HepG2 (cell line): ENCODE data around the gene EPN2. TPM values are rescaled to one million over a fixed set of nuclear protein-coding genes. Genes with fewer than 3 reads are reported as not detected.

Experiments
- ATRX ChIP-seq: sonication (generic); formaldehyde crosslinking; IDR thresholded peaks from 2 replicates; pipeline ENCODE4 v1.4.0; 2020; ENCODE audit warnings: missing genetic modification reagents, borderline replicate concordance
- CENPX ChIP-seq: sonication (generic); formaldehyde crosslinking; IDR thresholded peaks from 2 replicates; pipeline ENCODE4 v1.9.0; 2021; ENCODE audit warnings: mild to moderate bottlenecking, missing genetic modification reagents, moderate library complexity
- ELF4 ChIP-seq: sonication (generic); formaldehyde crosslinking; IDR thresholded peaks from 2 replicates; pipeline ENCODE4 v1.5.0; 2020; ENCODE audit warnings: missing genetic modification reagents, mild to moderate bottlenecking, moderate library complexity, borderline replicate concordance
- ETV5 ChIP-seq: IDR thresholded peaks from 2 replicates; pipeline ENCODE4 v1.6.1; 2018; ENCODE audit warnings: missing biosample characterization, missing genetic modification reagents, inconsistent platforms, borderline replicate concordance
- HDAC2 ChIP-seq: sonication (generic); formaldehyde crosslinking; IDR thresholded peaks from 2 replicates; pipeline ENCODE4 v1.4.0; 2020; ENCODE audit warnings: missing genetic modification reagents
- HNF1A ChIP-seq, 2 experiments: sonication (generic) in 1 of 2; formaldehyde crosslinking in 1 of 2; IDR thresholded peaks; 2 replicates each; pipeline versions ENCODE4 v1.4.0 to v1.6.1; 2016 to 2020; ENCODE audit warnings: borderline replicate concordance in 1 of 2, low read depth in 1 of 2, mild to moderate bottlenecking in 1 of 2, missing genetic modification reagents in 1 of 2
- IKZF1 ChIP-seq: fragments of 450-650 bp; IDR thresholded peaks from 2 replicates; pipeline ENCODE4 v1.7.1; 2016
- IKZF5 ChIP-seq: IDR thresholded peaks from 2 replicates; pipeline ENCODE4 v1.6.1; 2018; ENCODE audit warnings: missing genetic modification reagents, mild to moderate bottlenecking, missing compliant biosample characterization
- JUN ChIP-seq: sonication (generic); formaldehyde crosslinking; IDR thresholded peaks from 2 replicates; pipeline ENCODE4 v1.4.0; 2020; ENCODE audit warnings: mild to moderate bottlenecking, missing genetic modification reagents
- MEIS1 ChIP-seq: sonication (generic); formaldehyde crosslinking; IDR thresholded peaks from 2 replicates; pipeline ENCODE4 v1.9.0; 2021; ENCODE audit warnings: mild to moderate bottlenecking, missing genetic modification reagents, moderate library complexity, borderline replicate concordance
- PREB ChIP-seq: sonication (generic); formaldehyde crosslinking; IDR thresholded peaks from 2 replicates; pipeline ENCODE4 v1.4.0; 2020; ENCODE audit warnings: missing genetic modification reagents
- SMYD3 ChIP-seq: sonication (generic); formaldehyde crosslinking; IDR thresholded peaks from 2 replicates; pipeline ENCODE4 v1.8.1; 2023; ENCODE audit warnings: mild to moderate bottlenecking, missing genetic modification reagents
- SOX5 ChIP-seq: IDR thresholded peaks from 2 replicates; pipeline ENCODE4 v1.6.1; 2016; ENCODE audit warnings: borderline replicate concordance
- TBX2 ChIP-seq: sonication (generic); formaldehyde crosslinking; IDR thresholded peaks from 2 replicates; pipeline ENCODE4 v1.5.0; 2020; ENCODE audit warnings: missing genetic modification reagents, mild to moderate bottlenecking, borderline replicate concordance
- TEAD2 ChIP-seq: sonication (generic); formaldehyde crosslinking; IDR thresholded peaks from 2 replicates; pipeline ENCODE4 v1.9.0; 2021; ENCODE audit warnings: missing genetic modification reagents
- ZEB1 ChIP-seq: IDR thresholded peaks from 2 replicates; pipeline ENCODE4 v1.6.1; 2012; ENCODE audit warnings: mild to moderate bottlenecking, low read depth, inconsistent platforms; ENCODE audit not compliant: insufficient replicate concordance
- ZKSCAN5 ChIP-seq: sonication (generic); formaldehyde crosslinking; IDR thresholded peaks from 2 replicates; pipeline ENCODE4 v1.5.1; 2020; ENCODE audit warnings: mild to moderate bottlenecking, missing genetic modification reagents
- ZKSCAN8 ChIP-seq: IDR thresholded peaks from 2 replicates; pipeline ENCODE4 v1.6.1; 2016; ENCODE audit warnings: borderline replicate concordance, missing genetic modification reagents, missing compliant biosample characterization
- ZNF230 ChIP-seq: sonication (generic); formaldehyde crosslinking; IDR thresholded peaks from 2 replicates; pipeline ENCODE4 v1.4.0; 2020; ENCODE audit warnings: mild to moderate bottlenecking, missing genetic modification reagents
- ZNF337 ChIP-seq: sonication (generic); formaldehyde crosslinking; IDR thresholded peaks from 2 replicates; pipeline ENCODE4 v1.5.1; 2020; ENCODE audit warnings: missing genetic modification reagents, low read depth, mild to moderate bottlenecking, borderline replicate concordance
- ZNF580 ChIP-seq: IDR thresholded peaks from 2 replicates; pipeline ENCODE4 v1.6.1; 2016; ENCODE audit warnings: low read depth, borderline replicate concordance
- ZNF841 ChIP-seq: sonication (generic); formaldehyde crosslinking; IDR thresholded peaks from 2 replicates; pipeline ENCODE4 v1.8.1; 2023; ENCODE audit warnings: missing genetic modification reagents, borderline replicate concordance
- ZSCAN12 ChIP-seq: sonication (generic); formaldehyde crosslinking; IDR thresholded peaks from 2 replicates; pipeline ENCODE4 v1.9.0; 2021; ENCODE audit warnings: mild to moderate bottlenecking, missing genetic modification reagents
- polyA plus RNA-seq, 8 experiments: library from polyadenylated mRNA; depleted of rRNA in 3 of 8; stranded (reverse) in 7 of 8; unstranded in 1 of 8; fragments of >200 nt; fragmentation: Illumina TruSeq in 4 of 8; extraction: Trizol in 4 of 8; gene quantifications; 2 replicates each; pipeline versions ENCODE4 v1.2.1 to v1.2.3, GENCODE V29; 2011 to 2016; ENCODE audit warnings: low read depth in 4 of 8, missing spikeins in 1 of 8, mixed read lengths in 1 of 8; ENCODE audit not compliant: insufficient read depth in 1 of 8
- total RNA-seq, 5 experiments: library from RNA; depleted of rRNA; stranded (reverse); fragments of >200 nt; fragmentation: Illumina TruSeq; extraction: Trizol; gene quantifications; 2 replicates each; pipeline ENCODE4 v1.2.3, GENCODE V29; 2016; ENCODE audit warnings: low read depth in 1 of 5

The EPN2 gene
- total and polyA plus RNA-seq, 2 of the 13 experiments (the other 11 are each of a cell fraction or from before 2014, with no cell fraction given) = 7.8 to 19.2 TPM

- TF ChIP-seq ZNF337 (CRISPR knock-in tag) (peak; percentile 82; the same call in 1 of the 2 replicates), ZKSCAN5 (no peak), ATRX (peak; percentile 56; the same call in 1 of the 2 replicates), SOX5 (peak; percentile 60; the same call in 1 of the 2 replicates), IKZF5 (CRISPR knock-in tag) (0 out of 2 replicates have a peak, but pooled peaks have one; percentile 59), ZSCAN12 (CRISPR knock-in tag) (no peak), TBX2 (CRISPR knock-in tag) (peak; percentile 40; the same call in 1 of the 2 replicates), ZNF841 (no peak), ZEB1 (no peak), TEAD2 (0 out of 2 replicates have a peak, but pooled peaks have one; percentile 64), ZNF230 (CRISPR knock-in tag) (0 out of 2 replicates have a peak, but pooled peaks have one; percentile 21), ETV5 (CRISPR knock-in tag) (no peak; the same call in 1 of the 2 replicates), CENPX (CRISPR knock-in tag) (no peak), PREB (CRISPR knock-in tag) (no peak), ELF4 (CRISPR knock-in tag) (no peak), JUN (CRISPR knock-in tag) (no peak), ZKSCAN8 (CRISPR knock-in tag) (no peak), MEIS1 (CRISPR knock-in tag) (no peak), HNF1A (IDR thresholded peaks at IDR 0.05; ENCODE audit: low read depth) (no peak), HNF1A (CRISPR knock-in tag; IDR thresholded peaks at IDR 0.05; ENCODE audit: borderline replicate concordance) (no peak), ZNF580 (peak; percentile 95), IKZF1 (no peak), SMYD3 (CRISPR knock-in tag) (peak; percentile 84; the same call in 1 of the 2 replicates), HDAC2 (CRISPR knock-in tag) (peak; percentile 80)
Measured at GRCh38 chr17:19336938-19337711, 100.0 kb downstream of the EPN2 start (continued).
